ENCODE data around the gene SCAF11. TPM values are rescaled to one million over a fixed set of nuclear protein-coding genes. Genes with fewer than 3 reads are reported as not detected.

The SCAF11 gene
- total and polyA plus RNA-seq, 8 donors, result 88.4 to 142 (median 129) TPM

GRCh38 chr12:45987340-45987727 is 3.0 kb downstream of the SCAF11 start:
- Histone ChIP-seq H3K4me3 (peak overlapping the region in 1 of 2 donors; percentile 91), H3K27me3 (no peaks in the 10 kb centered on the region), H3K27ac (peak overlapping the region in 1 of 2 donors; percentile 61), H3K4me1 (peaks cover 13 to 69% of the 10 kb centered on the region in 2 donors), H3K36me3 (no peaks in the 10 kb centered on the region), H3K9me3 (no peaks in the 10 kb centered on the region)
- DNase-seq, result no peak
- no peak for ATAC-seq
- intact Hi-C loops (cut with DNase I), result no loop called here
- TF ChIP-seq CTCF (IDR thresholded peaks at IDR 0.05), result no peak

- no peak for DNase-seq
- Histone ChIP-seq H3K4me1 (peaks cover 12 to 71% of the 10 kb centered on the region in 2 donors), H3K36me3 (no peaks in the 10 kb centered on the region), H3K4me3 (peak overlapping the region in 1 of 2 donors; percentile 91), H3K27ac (peak overlapping the region in 1 of 2 donors; percentile 61), H3K27me3 (no peaks in the 10 kb centered on the region), H3K9me3 (no peaks in the 10 kb centered on the region)
- ATAC-seq, result no peak
- intact Hi-C loops (cut with DNase I), result no loop called here
- no peak for TF ChIP-seq CTCF (IDR thresholded peaks at IDR 0.05)
Measured at GRCh38 chr12:45986641-45987339, 3.6 kb downstream of the SCAF11 start.

GRCh38 chr12:45981075-45981837 is 9.1 kb downstream of the SCAF11 start:
- H3K4me1 ChIP-seq, result peaks cover 0 to 91% of the 10 kb centered on the region in 2 donors
- intact Hi-C loops (cut with DNase I), result no loop called here

GRCh38 chr12:45980540-45980939 is 9.8 kb downstream of the SCAF11 start:
- no peaks in the 10 kb centered on the region for H3K9me3 ChIP-seq
- no peak for TF ChIP-seq CTCF (IDR thresholded peaks at IDR 0.05)
- no peaks in the 10 kb centered on the region for H3K27me3 ChIP-seq
- DNase-seq (no peak), ATAC-seq (no peak)
- H3K4me1 ChIP-seq, result peaks cover 0 to 91% of the 10 kb centered on the region in 2 donors
- no peaks in the 10 kb centered on the region for H3K36me3 ChIP-seq
- intact Hi-C loops (cut with DNase I), result no loop called here
- no peak overlapping the region for H3K4me3 ChIP-seq
- no peak overlapping the region for H3K27ac ChIP-seq

More at GRCh38 chr12:45981075-45981837, 9.1 kb downstream of the SCAF11 start:
- TF ChIP-seq CTCF (IDR thresholded peaks at IDR 0.05), result no peak
- ATAC-seq (no peak), DNase-seq (no peak)
- H3K27ac ChIP-seq, result no peak overlapping the region
- H3K27me3 ChIP-seq, result no peaks in the 10 kb centered on the region
- H3K36me3 ChIP-seq, result no peaks in the 10 kb centered on the region
- H3K4me3 ChIP-seq, result no peak overlapping the region
- H3K9me3 ChIP-seq, result no peaks in the 10 kb centered on the region

- no peaks in the 10 kb centered on the region for H3K27me3 ChIP-seq
- intact Hi-C loops (cut with DNase I), result no loop called here
- no peak for DNase-seq
- no peak for TF ChIP-seq CTCF (IDR thresholded peaks at IDR 0.05)
- ATAC-seq, result no peak
- H3K27ac ChIP-seq, result no peak overlapping the region
- no peaks in the 10 kb centered on the region for H3K36me3 ChIP-seq
- peaks cover 0 to 94% of the 10 kb centered on the region in 2 donors for H3K4me1 ChIP-seq
- no peaks in the 10 kb centered on the region for H3K9me3 ChIP-seq
- H3K4me3 ChIP-seq, result no peak overlapping the region
Measured at GRCh38 chr12:45978108-45978507, 12.3 kb downstream of the SCAF11 start.

Measured in left lung (tissue), 10 donors.